Measurements from ENCODE around the gene TMEM185B. TPM values are rescaled to one million over a fixed set of nuclear protein-coding genes. Genes with fewer than 3 reads are reported as not detected.
A peak's percentile ranks its signal among the peaks of the same experiment; 100 is the strongest.
"Not testable (repeated sequence)": the region's sequence is repeated elsewhere in the genome, so short reads cannot be mapped to it uniquely, and the experiment has no call there.

Gene TMEM185B
- total RNA-seq, 2 donors from 2014 or later: 11.9 to 22.5 TPM

GRCh38 chr2:120204945-120205670 is 18.1 kb downstream of the TMEM185B start:
- no peaks in the 10 kb centered on the region for H3K36me3 Mint-ChIP-seq
- ATAC-seq (no peak), DNase-seq (ENCODE audit: low spot score in 2 of 2) (no peak)
- peaks cover 0 to 4% of the 10 kb centered on the region in 2 donors for H3K9me3 Mint-ChIP-seq
- H3K27ac Mint-ChIP-seq: peak overlapping the region in 1 of 2 donors; percentile 45

DNA sequence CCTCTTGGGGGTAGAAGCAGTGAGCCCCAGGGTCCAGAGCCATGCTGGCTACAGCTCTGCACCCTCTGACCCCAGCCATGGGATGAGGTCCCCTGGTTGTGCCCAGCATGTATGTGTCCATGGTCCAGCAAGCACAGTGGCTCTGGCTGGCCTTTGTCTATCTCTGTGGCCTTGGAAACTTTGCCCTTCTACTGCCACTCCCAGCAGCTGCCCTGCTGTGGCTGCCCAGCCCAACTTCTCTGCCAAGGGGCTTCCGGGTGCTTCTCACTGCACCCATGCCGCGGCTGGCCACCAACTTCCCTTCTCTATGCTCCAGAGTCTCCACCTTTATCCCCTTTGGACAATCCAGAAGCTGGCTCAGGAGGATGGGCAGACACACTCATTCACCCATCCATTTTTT is 18.8 kb downstream of the TMEM185B start:
- Mint-ChIP-seq H3K9me3 (peaks cover 0 to 4% of the 10 kb centered on the region in 2 donors), H3K36me3 (no peaks in the 10 kb centered on the region), H3K27ac (peak overlapping the region in 1 of 2 donors; percentile 45)
- DNase-seq (ENCODE audit: low spot score in 2 of 2) (no peak), ATAC-seq (no peak)

DNA sequence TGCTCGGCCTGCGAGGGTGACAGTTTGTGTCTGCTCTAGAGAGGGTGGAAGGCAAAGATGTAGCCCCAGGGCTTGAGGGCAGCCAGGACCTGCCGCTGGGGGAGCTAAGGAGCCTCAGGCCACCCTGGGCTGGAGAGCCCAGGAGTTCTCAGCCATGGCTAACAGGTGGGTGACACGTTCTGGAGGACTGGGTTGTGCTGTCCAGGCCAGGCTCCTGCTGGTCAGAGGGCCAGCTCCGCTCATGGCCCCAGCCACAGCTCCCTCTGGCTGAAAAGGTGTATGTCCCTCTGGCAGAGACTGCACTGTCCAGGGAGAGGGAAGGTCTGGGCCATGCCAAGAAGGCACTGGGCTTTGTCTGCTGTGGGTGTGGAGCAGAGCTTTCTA is 19.2 kb downstream of the TMEM185B start:
- Mint-ChIP-seq H3K36me3 (peaks cover 0 to 2% of the 10 kb centered on the region in 2 donors), H3K27ac (no peak overlapping the region), H3K9me3 (peaks cover under 1 to 5% of the 10 kb centered on the region in 2 donors)
- peak in 1 of 2 donors; percentile 24 for ATAC-seq
- DNase-seq (ENCODE audit: low spot score in 2 of 2): no peak

- DNase-seq (ENCODE audit: low spot score in 2 of 2) (no peak), ATAC-seq (no peak)
- Mint-ChIP-seq H3K9me3 (peaks cover 4 to 9% of the 10 kb centered on the region in 2 donors), H3K27ac (no peak overlapping the region), H3K36me3 (peaks cover 0 to 6% of the 10 kb centered on the region in 2 donors)
Observed at GRCh38 chr2:120203251-120204021, 19.8 kb downstream of the TMEM185B start.

DNA sequence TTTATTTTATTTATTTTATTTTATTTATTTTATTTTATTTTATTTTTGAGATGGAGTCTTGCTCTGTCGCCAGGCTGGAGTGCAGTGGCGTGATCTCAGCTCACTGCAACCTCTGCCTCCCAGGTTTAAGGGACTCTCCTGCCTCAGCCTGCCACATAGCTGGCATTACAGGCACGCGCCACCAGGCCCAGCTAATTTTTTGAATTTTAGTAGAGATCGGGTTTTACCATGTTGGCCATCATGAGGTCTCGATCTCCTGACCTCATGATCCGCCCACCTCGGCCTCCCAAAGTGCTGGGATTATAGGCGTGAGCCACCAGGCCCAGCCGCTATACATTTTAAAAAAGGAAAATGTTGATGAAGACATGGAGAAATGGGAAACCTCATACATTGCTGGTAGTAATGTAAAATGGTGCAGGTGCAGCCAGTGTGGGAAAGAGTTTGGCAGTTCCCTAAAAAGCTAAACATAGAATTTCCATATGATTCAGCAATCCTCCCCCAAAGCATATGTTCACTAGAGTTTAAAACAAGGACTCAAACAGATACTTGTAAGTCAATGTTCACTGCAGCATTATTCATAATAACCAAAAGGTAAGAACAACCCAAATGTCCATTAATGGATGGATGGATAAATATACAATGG is 23.3 kb downstream of the TMEM185B start:
- H3K36me3 Mint-ChIP-seq; H3K27ac Mint-ChIP-seq; DNase-seq (ENCODE audit: low spot score in 2 of 2); ATAC-seq: not testable (repeated sequence)
- H3K9me3 Mint-ChIP-seq: peaks cover 9 to 11% of the 10 kb centered on the region in 2 donors

DNA sequence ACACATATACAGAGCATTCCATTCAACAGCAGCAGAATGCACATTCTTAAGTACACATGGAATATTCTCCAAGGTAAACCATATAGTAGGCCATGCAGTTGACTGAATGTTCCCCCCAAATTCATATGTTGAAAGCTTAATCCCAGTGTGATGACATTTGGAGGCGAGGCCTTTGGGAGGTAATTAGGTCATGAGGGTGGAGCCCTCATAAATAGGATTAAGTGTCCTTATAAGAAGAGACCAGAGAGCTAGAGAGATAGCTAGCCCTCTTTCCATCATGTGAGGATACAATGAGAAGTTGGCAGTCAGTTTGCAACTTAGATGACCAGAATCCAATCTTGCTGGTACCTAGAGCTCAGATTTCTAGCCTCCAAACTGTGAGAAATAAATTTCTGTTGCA is 27.6 kb downstream of the TMEM185B start:
- Mint-ChIP-seq H3K36me3 (peaks cover 22 to 27% of the 10 kb centered on the region in 2 donors), H3K27ac (no peak overlapping the region), H3K9me3 (peaks cover 27 to 29% of the 10 kb centered on the region in 2 donors)
- no peak for DNase-seq (ENCODE audit: low spot score in 2 of 2)
- no peak for ATAC-seq

GRCh38 chr2:120192280-120192679 is 30.9 kb downstream of the TMEM185B start:
- DNase-seq (ENCODE audit: low spot score in 2 of 2) (no peak), ATAC-seq (no peak)
- peaks cover 16 to 27% of the 10 kb centered on the region in 2 donors for H3K36me3 Mint-ChIP-seq
- peaks cover 20 to 27% of the 10 kb centered on the region in 2 donors for H3K9me3 Mint-ChIP-seq
- no peak overlapping the region for H3K27ac Mint-ChIP-seq

- no peak for DNase-seq (ENCODE audit: low spot score in 2 of 2)
- Mint-ChIP-seq H3K27ac (no peak overlapping the region), H3K36me3 (peaks cover 16 to 30% of the 10 kb centered on the region in 2 donors), H3K9me3 (peaks cover 20 to 26% of the 10 kb centered on the region in 2 donors)
- peak in 1 of 2 donors; percentile 49 for ATAC-seq
Observed at GRCh38 chr2:120189189-120189588, 34.0 kb downstream of the TMEM185B start.

- peak overlapping the region; percentile 43 to 58 for H3K27ac Mint-ChIP-seq
- peaks cover 3 to 7% of the 10 kb centered on the region in 2 donors for H3K9me3 Mint-ChIP-seq
- H3K36me3 Mint-ChIP-seq: peaks cover 10% of the 10 kb centered on the region in 2 donors
- DNase-seq (ENCODE audit: low spot score in 2 of 2): no peak
- no peak for ATAC-seq
Observed at GRCh38 chr2:120182019-120182560, 41.1 kb downstream of the TMEM185B start.

GRCh38 chr2:120180066-120180465 is 43.1 kb downstream of the TMEM185B start:
- Mint-ChIP-seq H3K27ac (peak overlapping the region in 1 of 2 donors; percentile 61), H3K9me3 (peaks cover 0 to 7% of the 10 kb centered on the region in 2 donors), H3K36me3 (peaks cover 6 to 10% of the 10 kb centered on the region in 2 donors)
- no peak for ATAC-seq
- no peak for DNase-seq (ENCODE audit: low spot score in 2 of 2)

- no peak for DNase-seq (ENCODE audit: low spot score in 2 of 2)
- no peak for ATAC-seq
- peak overlapping the region; percentile 48 to 61 for H3K27ac Mint-ChIP-seq
- peaks cover 5 to 10% of the 10 kb centered on the region in 2 donors for H3K36me3 Mint-ChIP-seq
- H3K9me3 Mint-ChIP-seq: peaks cover 0 to 7% of the 10 kb centered on the region in 2 donors
Observed at GRCh38 chr2:120179396-120179795, 43.8 kb downstream of the TMEM185B start.

GRCh38 chr2:120177973-120178372 is 45.2 kb downstream of the TMEM185B start:
- H3K36me3 Mint-ChIP-seq: peaks cover 5 to 10% of the 10 kb centered on the region in 2 donors
- H3K9me3 Mint-ChIP-seq: peaks cover 0 to 7% of the 10 kb centered on the region in 2 donors
- ATAC-seq (no peak), DNase-seq (ENCODE audit: low spot score in 2 of 2) (no peak)
- H3K27ac Mint-ChIP-seq: peak overlapping the region; percentile 96

DNA sequence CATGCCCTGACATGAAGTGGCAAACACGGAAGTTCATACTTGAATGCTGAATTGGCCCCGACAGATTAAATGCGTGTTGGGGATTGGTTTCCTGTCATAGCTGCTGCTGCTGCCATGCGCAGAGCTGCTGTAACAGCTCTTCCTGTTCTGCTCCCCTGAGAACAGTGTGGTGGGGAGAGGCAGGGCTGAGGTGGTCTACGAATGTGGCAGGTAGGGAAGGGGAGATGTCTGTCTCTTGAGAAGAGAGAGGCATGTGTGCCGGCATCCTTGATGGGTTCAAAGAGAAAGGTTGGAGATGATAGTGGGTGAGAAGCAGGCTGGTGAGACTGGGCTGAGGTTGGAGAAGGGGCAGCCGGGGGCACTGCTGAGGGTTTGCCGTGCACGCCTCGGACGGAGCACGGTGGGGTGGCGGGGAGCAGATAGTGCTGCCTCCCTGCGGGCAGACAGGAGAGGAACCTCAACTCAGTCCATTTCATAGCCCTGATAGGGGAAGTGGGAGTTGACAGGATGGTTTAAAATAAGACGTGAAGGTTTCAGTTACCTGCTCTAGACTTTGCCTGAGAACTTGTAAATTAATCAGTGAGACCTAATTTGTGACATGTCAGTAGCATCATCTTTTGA is 46.1 kb downstream of the TMEM185B start:
- DNase-seq (ENCODE audit: low spot score in 2 of 2): peak; percentile 75 to 77
- peaks cover 5 to 7% of the 10 kb centered on the region in 2 donors for H3K36me3 Mint-ChIP-seq
- peak overlapping the region; percentile 96 for H3K27ac Mint-ChIP-seq
- ATAC-seq: peak; percentile 92
- H3K9me3 Mint-ChIP-seq: peaks cover 0 to 5% of the 10 kb centered on the region in 2 donors

DNA sequence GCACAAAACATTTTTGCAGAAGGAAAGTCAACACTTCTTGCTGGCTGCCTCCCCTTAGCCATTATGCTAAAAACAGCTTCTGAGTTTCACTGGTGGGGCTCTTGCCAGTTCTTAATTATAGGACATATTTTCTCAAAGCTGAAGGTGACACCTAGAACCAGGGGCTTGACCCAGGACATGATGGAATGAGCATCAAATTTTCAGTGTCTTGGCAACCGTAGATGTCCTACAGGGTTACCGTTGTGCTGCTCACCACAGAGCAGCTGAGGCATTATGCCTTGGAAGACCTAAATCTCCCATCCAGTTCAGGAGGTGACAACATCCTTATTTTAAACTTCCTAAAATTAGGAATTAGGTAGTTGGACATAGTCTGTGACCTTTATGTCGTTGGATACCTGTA is 46.7 kb downstream of the TMEM185B start:
- Mint-ChIP-seq H3K9me3 (no peaks in the 10 kb centered on the region), H3K36me3 (peaks cover 1 to 5% of the 10 kb centered on the region in 2 donors), H3K27ac (peak overlapping the region; percentile 96)
- DNase-seq (ENCODE audit: low spot score in 2 of 2) (no peak), ATAC-seq (peak in 1 of 2 donors; percentile 22)

DNA sequence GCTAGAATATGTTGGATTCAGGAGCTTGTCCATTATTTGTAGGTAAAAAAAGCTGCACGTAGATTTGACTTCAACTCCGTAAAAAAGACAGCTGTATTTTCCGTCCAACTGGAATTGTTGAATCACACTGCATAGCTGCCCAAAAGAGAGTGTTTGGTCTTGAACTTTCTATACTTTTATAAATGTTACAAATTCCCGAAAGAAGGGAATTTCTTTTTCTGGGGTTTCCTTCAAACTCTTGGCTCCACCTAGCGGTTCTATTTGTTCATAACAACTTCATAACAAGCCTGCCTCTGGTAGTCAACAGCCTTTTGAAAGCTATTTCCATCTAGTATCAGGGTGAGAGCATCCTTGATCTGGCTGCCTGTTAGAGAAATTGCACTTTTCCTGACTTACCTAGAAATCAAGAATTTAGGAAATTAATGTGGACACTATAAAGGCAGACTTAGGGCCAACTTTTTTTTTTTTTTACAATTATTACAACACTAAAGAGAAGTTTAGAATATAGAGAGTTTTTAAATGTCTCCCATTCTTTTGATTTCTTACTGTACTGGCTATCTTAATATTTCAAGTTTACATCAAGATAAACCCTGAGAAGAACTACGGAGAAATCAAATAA is 48.1 kb downstream of the TMEM185B start:
- ATAC-seq: no peak
- H3K9me3 Mint-ChIP-seq: no peaks in the 10 kb centered on the region
- H3K36me3 Mint-ChIP-seq: peaks cover 0 to 5% of the 10 kb centered on the region in 2 donors
- peak overlapping the region in 1 of 2 donors; percentile 96 for H3K27ac Mint-ChIP-seq
- peak in 1 of 2 donors; percentile 27 for DNase-seq (ENCODE audit: low spot score in 2 of 2)
